Loucy (cell line): Measurements from ENCODE around the gene CNTN2.

Source experiments
- H2AFZ ChIP-seq: fragments of 200-600 bp; sonication (generic); 2 replicates; pipeline ENCODE4 v1.6.0; 2016; ENCODE audit warnings: antibody characterized with exemption, mild to moderate bottlenecking, low read length, moderate library complexity
- H3F3A ChIP-seq: fragments of 200-600 bp; 2 replicates; pipeline ENCODE4 v1.6.0; 2016; ENCODE audit warnings: antibody characterized with exemption, low read depth, mild to moderate bottlenecking
- H3K27me3 ChIP-seq: fragments of 200-600 bp; sonication (generic); 2 replicates; pipeline ENCODE4 v1.6.1; 2014; ENCODE audit warnings: low read length, mild to moderate bottlenecking; ENCODE audit not compliant: insufficient read depth, poor library complexity, severe bottlenecking
- H3K36me3 ChIP-seq: fragments of 200-600 bp; sonication (generic); 2 replicates; pipeline ENCODE4 v1.6.1; 2016; ENCODE audit warnings: low read length; ENCODE audit not compliant: insufficient read depth
- H3K4me1 ChIP-seq: fragments of 200-600 bp; sonication (generic); 2 replicates; pipeline ENCODE4 v1.5.1; 2014; ENCODE audit warnings: low read length, mild to moderate bottlenecking; ENCODE audit not compliant: insufficient read depth, poor library complexity, severe bottlenecking
- H3K4me2 ChIP-seq: fragments of 200-600 bp; sonication (generic); 2 replicates; pipeline ENCODE4 v1.6.0; 2014; ENCODE audit warnings: antibody characterized with exemption, low read length, low read depth, mild to moderate bottlenecking; ENCODE audit not compliant: poor library complexity, severe bottlenecking
- H3K4me3 ChIP-seq: fragments of 200-600 bp; sonication (generic); 2 replicates; pipeline ENCODE4 v1.5.1; 2014; ENCODE audit warnings: low read length, mild to moderate bottlenecking, mixed read lengths; ENCODE audit not compliant: poor library complexity, severe bottlenecking
- H3K79me2 ChIP-seq: fragments of 200-600 bp; sonication (generic); 2 replicates; pipeline ENCODE4 v1.6.1; 2014; ENCODE audit warnings: low read length; ENCODE audit not compliant: insufficient read depth
- H3K9ac ChIP-seq: fragments of 200-600 bp; sonication (generic); 2 replicates; pipeline ENCODE4 v1.6.0; 2014; ENCODE audit warnings: mild to moderate bottlenecking, low read depth, low read length, moderate library complexity; ENCODE audit not compliant: poor library complexity, severe bottlenecking
- H3K9me2 ChIP-seq: fragments of 200-600 bp; sonication (generic); replicated peaks from 2 replicates; pipeline ENCODE4 v1.6.1; 2016; ENCODE audit warnings: low read depth, low read length, mixed read lengths
- H3K9me3 ChIP-seq: fragments of 200-600 bp; sonication (generic); 2 replicates; pipeline ENCODE4 v1.6.1; 2014; ENCODE audit warnings: mild to moderate bottlenecking, antibody characterized with exemption, low read length, low read depth; ENCODE audit not compliant: insufficient read depth
- H4K20me1 ChIP-seq: fragments of 200-600 bp; sonication (generic); 2 replicates; pipeline ENCODE4 v1.6.0; 2014; ENCODE audit warnings: antibody characterized with exemption, low read length, mild to moderate bottlenecking; ENCODE audit not compliant: insufficient read depth, poor library complexity, severe bottlenecking
- CTCF ChIP-seq: fragments of 200-600 bp; sonication (generic); conservative IDR thresholded peaks from 2 replicates; pipeline ENCODE4 v1.5.1; 2014; ENCODE audit warnings: mild to moderate bottlenecking, antibody characterized with exemption, low read length
- EZH2phosphoT487 ChIP-seq: fragments of 200-600 bp; IDR thresholded peaks from 2 replicates; pipeline ENCODE4 v1.6.1; 2018; ENCODE audit warnings: antibody characterized with exemption, mild to moderate bottlenecking, moderate library complexity, borderline replicate concordance

Gene CNTN2

GRCh38 chr1:205024679-205025078, 18.3 kb upstream of the CNTN2 start:
- Histone ChIP-seq H3K4me1 (no peaks in the 10 kb centered on the region), H3K9ac (no peak overlapping the region), H3K4me3 (no peak overlapping the region), H4K20me1 (no peaks in the 10 kb centered on the region), H3F3A (no peaks in the 10 kb centered on the region), H3K36me3 (no peaks in the 10 kb centered on the region), H2AFZ (no peak overlapping the region), H3K9me3 (no peaks in the 10 kb centered on the region), H3K79me2 (no peaks in the 10 kb centered on the region), H3K4me2 (no peak overlapping the region), H3K9me2 (no peaks in the 10 kb centered on the region), H3K27me3 (no peaks in the 10 kb centered on the region)
- TF ChIP-seq EZH2phosphoT487, result no peak
- no peak for TF ChIP-seq CTCF

- Histone ChIP-seq H3K79me2 (no peaks in the 10 kb centered on the region), H2AFZ (no peak overlapping the region), H3K4me3 (no peak overlapping the region), H3K4me1 (no peaks in the 10 kb centered on the region), H3K4me2 (no peak overlapping the region), H3K27me3 (no peaks in the 10 kb centered on the region), H4K20me1 (no peaks in the 10 kb centered on the region), H3K36me3 (no peaks in the 10 kb centered on the region), H3F3A (no peaks in the 10 kb centered on the region), H3K9ac (no peak overlapping the region), H3K9me3 (no peaks in the 10 kb centered on the region), H3K9me2 (no peaks in the 10 kb centered on the region)
- TF ChIP-seq EZH2phosphoT487 (no peak), CTCF (no peak)
These were observed 17.8 kb upstream of the CNTN2 start for GRCh38 chr1:205025239-205025638.

GRCh38 chr1:205026181-205026580, 16.8 kb upstream of the CNTN2 start:
- Histone ChIP-seq H3K4me3 (no peak overlapping the region), H3K79me2 (no peaks in the 10 kb centered on the region), H3K9ac (no peak overlapping the region), H3K4me1 (no peaks in the 10 kb centered on the region), H3K9me2 (no peaks in the 10 kb centered on the region), H2AFZ (no peak overlapping the region), H3K27me3 (no peaks in the 10 kb centered on the region), H3K36me3 (no peaks in the 10 kb centered on the region), H3K4me2 (no peak overlapping the region), H3F3A (no peaks in the 10 kb centered on the region), H4K20me1 (no peaks in the 10 kb centered on the region), H3K9me3 (no peaks in the 10 kb centered on the region)
- TF ChIP-seq CTCF (no peak), EZH2phosphoT487 (no peak)
